HG03060 (cell line): ENCODE data around the gene SPEG.

Source experiments
- ATAC-seq: cut with Tn5 transposase; IDR thresholded peaks from one replicate; pipeline ENCODE4 v1.9.1; 2021; ENCODE audit warnings: low read depth, moderate number of reproducible peaks; ENCODE audit not compliant: unreplicated experiment

Gene SPEG

GRCh38 chr2:219422952-219423534 lies 11.6 kb upstream of the SPEG start:
- no peak for ATAC-seq

- no peak for ATAC-seq
Observed at GRCh38 chr2:219423652-219424377, 10.8 kb upstream of the SPEG start.

GRCh38 chr2:219425238-219426067 lies 9.2 kb upstream of the SPEG start:
- no peak for ATAC-seq

GRCh38 chr2:219426068-219426443 lies 8.6 kb upstream of the SPEG start:
- no peak for ATAC-seq

- ATAC-seq: no peak
Observed at GRCh38 chr2:219426534-219427136, 8.0 kb upstream of the SPEG start.

- ATAC-seq: no peak
Observed at GRCh38 chr2:219428469-219428868, 6.2 kb upstream of the SPEG start.

GRCh38 chr2:219429958-219430606 lies 4.6 kb upstream of the SPEG start:
- ATAC-seq: no peak

GRCh38 chr2:219430633-219431615 lies 3.7 kb upstream of the SPEG start:
- no peak for ATAC-seq

GRCh38 chr2:219433666-219434467 lies 776 bp upstream of the SPEG start:
- ATAC-seq: no peak

GRCh38 chr2:219434468-219434717 lies 250 bp upstream of the SPEG start:
- no peak for ATAC-seq

- no peak for ATAC-seq
Observed at GRCh38 chr2:219435701-219436100, 1.1 kb downstream of the SPEG start.

- no peak for ATAC-seq
Observed at GRCh38 chr2:219436491-219436890, 1.8 kb downstream of the SPEG start.

- ATAC-seq: no peak
Observed at GRCh38 chr2:219437141-219437540, 2.5 kb downstream of the SPEG start.

GRCh38 chr2:219437690-219438206 lies 3.1 kb downstream of the SPEG start:
- no peak for ATAC-seq

GRCh38 chr2:219438453-219438852 lies 3.8 kb downstream of the SPEG start:
- ATAC-seq: no peak

GRCh38 chr2:219439506-219439905 lies 4.9 kb downstream of the SPEG start:
- no peak for ATAC-seq

- ATAC-seq: no peak
Observed at GRCh38 chr2:219440388-219441256, 6.0 kb downstream of the SPEG start.
